Measurements from ENCODE around the gene GRXCR2.

DNA sequence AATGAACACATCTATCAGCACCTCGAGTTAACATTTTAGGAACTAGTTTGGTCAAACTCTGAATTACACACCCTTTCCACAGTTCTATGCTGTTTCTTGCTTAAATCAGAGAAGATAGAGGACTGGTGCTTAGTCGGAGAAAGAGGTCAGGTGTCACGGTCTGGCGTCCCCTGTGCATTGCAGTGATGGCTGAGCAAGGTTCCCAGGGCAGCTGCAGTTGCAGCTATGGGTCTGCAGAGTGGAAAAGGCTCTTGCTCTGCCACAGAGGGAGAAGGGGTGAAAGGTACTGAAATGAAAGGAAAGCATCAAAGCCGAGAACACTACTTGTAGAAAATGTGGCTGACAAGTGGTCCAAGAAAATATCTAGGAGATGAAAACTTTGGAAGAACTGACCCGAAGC, 38.4 kb upstream of the GRXCR2 start:
- TF ChIP-seq EZH2 (IDR thresholded peaks at IDR 0.05; ENCODE audit: insufficient read depth, poor library complexity, severe bottlenecking) (no peak), EZH2phosphoT487 (IDR thresholded peaks at IDR 0.05; ENCODE audit: insufficient read depth, low read depth) (no peak)
